GM12878 (cell line): Measurements from ENCODE around the gene RALGPS2. TPM values are rescaled to one million over a fixed set of nuclear protein-coding genes. Genes with fewer than 3 reads are reported as not detected.

ENCODE experiments used
- ATAC-seq: fragments of 200-7000 bp; cut with Tn5 transposase; 3 replicates; pipeline ENCODE4 v1.9.1; 2020; ENCODE audit warnings: mild to moderate bottlenecking, moderate library complexity
- BruUV-seq: library from RNA; stranded (reverse); fragments of 400-500 nt; replicated peaks from 2 replicates; lab custom pipeline; 2021; lab: Mats Ljungman, UMichigan
- CTCF ChIA-PET: fragments of 300-600 bp; sonication (Branson Sonifier 250); formaldehyde crosslinking; extraction: SDS; loops from one replicate; lab custom pipeline; 2021; ENCODE audit warnings: inconsistent platforms; lab: Yijun Ruan, JAX
- POLR2A ChIA-PET: fragments of 350-600 bp; formaldehyde crosslinking; extraction: SDS; loops from one replicate; lab custom pipeline; 2021; ENCODE audit warnings: inconsistent platforms; lab: Charles Lee
- RAD21 ChIA-PET: fragments of 300-600 bp; sonication (Branson Sonifier 250); formaldehyde crosslinking; loops from one replicate; lab custom pipeline; 2023; ENCODE audit warnings: antibody characterized with exemption; ENCODE audit not compliant: unreplicated experiment; lab: Charles Lee
- SMC1A ChIA-PET: fragments of 300-600 bp; sonication (Branson Sonifier 250); formaldehyde crosslinking; loops from one replicate; lab custom pipeline; 2023; ENCODE audit not compliant: unreplicated experiment, uncharacterized antibody; lab: Charles Lee
- DNase-seq: peaks from one replicate; pipeline ENCODE4 v3.0.0-alpha.2; 2011; ENCODE audit warnings: low read depth, low spot score
- FAIRE-seq: peaks from 3 replicates; lab custom pipeline; 2011; peaks lifted over from hg19 to GRCh38; lab: Jason Lieb, UNC
- H2AFZ ChIP-seq: 2 replicates; pipeline ENCODE4 v1.6.0; 2011; ENCODE audit warnings: low read depth, low read length, control low read depth; ENCODE audit not compliant: control insufficient read depth
- H3K27ac ChIP-seq: 2 replicates; pipeline ENCODE4 v1.5.1; 2011; ENCODE audit warnings: control low read depth; ENCODE audit not compliant: control insufficient read depth, insufficient read depth
- H3K27me3 ChIP-seq, 2 experiments: replicated peaks in 1 of 2; 2 replicates each; pipeline versions ENCODE4 v1.6.0 to v1.6.1; 2011; ENCODE audit warnings: low read length in 1 of 2; ENCODE audit not compliant: control insufficient read depth in 2 of 2, insufficient read depth in 2 of 2
- H3K36me3 ChIP-seq, 2 experiments: 2 replicates each; pipeline ENCODE4 v1.5.1; 2011; ENCODE audit warnings: low read length in 1 of 2; ENCODE audit not compliant: control insufficient read depth in 2 of 2, insufficient read depth in 2 of 2
- H3K4me1 ChIP-seq: 2 replicates; pipeline ENCODE4 v1.6.1; 2011; ENCODE audit warnings: mild to moderate bottlenecking, low read length, moderate library complexity, mixed read lengths; ENCODE audit not compliant: control insufficient read depth, insufficient read depth
- H3K4me2 ChIP-seq: 2 replicates; pipeline ENCODE4 v1.6.0; 2011; ENCODE audit warnings: control low read depth; ENCODE audit not compliant: control insufficient read depth, insufficient read depth
- H3K4me3 ChIP-seq: fragments of 200-600 bp; sonication (generic); 2 replicates; pipeline ENCODE4 v1.5.1; 2016
- H3K79me2 ChIP-seq: 2 replicates; pipeline ENCODE4 v1.6.0; 2011; ENCODE audit warnings: low read length; ENCODE audit not compliant: control insufficient read depth, insufficient read depth
- H3K9ac ChIP-seq: 2 replicates; pipeline ENCODE4 v1.8.0; 2011; ENCODE audit warnings: low read length, control low read depth, mixed read lengths; ENCODE audit not compliant: control insufficient read depth, insufficient read depth
- H3K9me3 ChIP-seq: replicated peaks from 3 replicates; pipeline ENCODE4 v1.5.1; 2011; ENCODE audit warnings: mild to moderate bottlenecking, low read length; ENCODE audit not compliant: control insufficient read depth, insufficient read depth
- H4K20me1 ChIP-seq: 2 replicates; pipeline ENCODE4 v1.6.0; 2011; ENCODE audit not compliant: control insufficient read depth, insufficient read depth
- KLF5 ChIP-seq: fragments of 450-650 bp; IDR thresholded peaks from 2 replicates; pipeline ENCODE4 v1.6.1; 2014; ENCODE audit warnings: mild to moderate bottlenecking; ENCODE audit not compliant: partially characterized antibody
- LARP7 ChIP-seq: fragments of 450-650 bp; IDR thresholded peaks from 2 replicates; pipeline ENCODE4 v1.6.1; 2017; ENCODE audit warnings: mild to moderate bottlenecking
- PML ChIP-seq: IDR thresholded peaks from 2 replicates; pipeline ENCODE4 v1.6.1; 2012; ENCODE audit warnings: low read length, inconsistent platforms
- RCOR1 ChIP-seq: conservative IDR thresholded peaks from 2 replicates; pipeline ENCODE4 v1.6.1; 2012; ENCODE audit warnings: low read depth, low read length, improper control_type of control experiment
- STAT1 ChIP-seq: fragments of 450-650 bp; conservative IDR thresholded peaks from 2 replicates; pipeline ENCODE4 v1.6.1; 2014; ENCODE audit warnings: antibody characterized with exemption, mild to moderate bottlenecking
- WRNIP1 ChIP-seq: IDR thresholded peaks from 2 replicates; pipeline ENCODE4 v1.6.1; 2011; ENCODE audit warnings: low read depth, low read length, improper control_type of control experiment, borderline replicate concordance
- ZBTB11 ChIP-seq: fragments of 450-650 bp; formaldehyde crosslinking; IDR thresholded peaks from 2 replicates; pipeline ENCODE4 v1.5.0; 2022; ENCODE audit warnings: mild to moderate bottlenecking, missing genetic modification characterization
- ZSCAN29 ChIP-seq: fragments of 450-650 bp; IDR thresholded peaks from 2 replicates; pipeline ENCODE4 v1.6.1; 2017; ENCODE audit warnings: mild to moderate bottlenecking, moderate library complexity
- WGBS: methylation state at CpG from one replicate; pipeline ENCODE4 v1.1.6; 2016; ENCODE audit warnings: low lambda C conversion rate; ENCODE audit not compliant: insufficient replicate concordance, insufficient coverage; ENCODE audit errors: missing lambda C conversion rate; 5-methylcytosine and 5-hydroxymethylcytosine counted together
- in situ Hi-C: fragments of 300-500 bp; cut with MboI; formaldehyde crosslinking; loops from 9 replicates; pipeline ENCODE4 v1.14.3; 2018; ENCODE audit warnings: mixed read lengths
- intact Hi-C: fragments of 100-400 bp; cut with micrococcal nuclease; formaldehyde crosslinking; loops from one replicate; pipeline ENCODE4 v1.14.2; 2022; ENCODE audit not compliant: unreplicated experiment
- polyA plus RNA-seq, 11 experiments: library from polyadenylated mRNA; depleted of rRNA in 4 of 11; unstranded in 6 of 11; stranded (reverse) in 5 of 11; fragments of >200 nt; fragmentation: Nextera tagmentation in 4 of 11; fragmentation: Illumina TruSeq in 1 of 11; extraction: Ambion mirVana in 4 of 11; extraction: Trizol in 1 of 11; gene quantifications; 1 replicate in 1 of 11; 2 replicates in 10 of 11; pipeline versions ENCODE4 v1.2.1 to v1.2.3, GENCODE V29; 2011 to 2016; ENCODE audit warnings: inconsistent platforms in 2 of 11, missing spikeins in 2 of 11, low read depth in 1 of 11
- total RNA-seq, 4 experiments: library from RNA; depleted of rRNA in 3 of 4; stranded (reverse); fragments of >200 nt in 3 of 4; fragmentation: Illumina TruSeq in 1 of 4; extraction: Trizol in 1 of 4; gene quantifications; 2 replicates each; pipeline versions ENCODE4 v1.2.1 to v1.2.3, GENCODE V29; 2013 to 2021
- TF ChIP-seq, protein P1 (sequence below): fragments of 450-650 bp; IDR thresholded peaks from 2 replicates; pipeline ENCODE4 v1.6.1; 2016; ENCODE audit warnings: mild to moderate bottlenecking
- TF ChIP-seq, protein P2 (sequence below): fragments of 450-650 bp; IDR thresholded peaks from 2 replicates; pipeline ENCODE4 v1.6.1; 2016; ENCODE audit warnings: mild to moderate bottlenecking
- TF ChIP-seq, protein P3 (sequence below): IDR thresholded peaks from 2 replicates; pipeline ENCODE4 v1.6.1; 2012; ENCODE audit warnings: mild to moderate bottlenecking, low read depth, low read length
- TF ChIP-seq, protein P4 (sequence below): IDR thresholded peaks from 2 replicates; pipeline ENCODE4 v1.6.1; 2011; ENCODE audit warnings: mild to moderate bottlenecking, low read depth, low read length, moderate library complexity; ENCODE audit not compliant: insufficient replicate concordance

Gene RALGPS2
- total and polyA plus RNA-seq, 10 of the 15 experiments (the other 5 are each of a cell fraction or from before 2014, with no cell fraction given), result 0.08 to 3.7 (median 0.50) TPM

DNA sequence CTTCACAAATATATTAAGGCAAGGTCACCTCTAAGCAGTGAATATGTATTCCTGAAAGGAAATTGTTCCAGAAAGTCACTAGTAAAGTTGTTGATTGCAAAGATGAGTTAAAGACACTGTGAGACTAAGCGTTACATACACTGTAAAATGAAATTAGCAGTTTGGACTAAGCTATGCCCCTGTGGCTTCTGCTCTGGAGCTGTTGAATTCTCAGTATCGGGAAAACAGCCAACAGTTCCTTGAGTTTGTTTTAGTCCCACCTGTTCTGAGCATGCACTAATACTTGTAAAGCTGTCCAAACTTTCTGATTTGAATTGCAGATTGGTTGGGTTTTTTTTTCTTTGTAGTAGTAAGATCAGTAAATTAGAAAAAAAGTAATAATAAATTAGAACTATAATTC is 124.9 kb downstream of the RALGPS2 start (continued):
- TF ChIP-seq ZSCAN29, result no peak

DNA sequence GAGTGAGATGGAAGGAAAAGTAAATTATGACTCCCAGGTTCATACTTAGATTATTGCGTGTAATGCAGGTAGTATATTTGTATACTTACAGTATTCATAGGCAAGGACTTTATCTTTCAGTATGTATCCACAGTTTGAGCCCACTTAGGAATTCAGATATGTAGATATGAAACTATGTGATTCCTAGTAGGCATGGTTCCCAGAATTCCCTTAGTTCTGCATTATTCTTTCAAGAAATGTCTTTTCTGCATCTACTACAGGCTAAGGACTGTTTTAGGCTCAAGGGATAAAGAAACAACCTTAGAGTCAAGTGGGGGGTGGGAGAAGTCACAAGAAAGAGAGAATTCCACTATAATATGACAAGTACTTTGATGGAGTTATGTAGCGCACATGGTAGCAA is 132.1 kb downstream of the RALGPS2 start:
- ATAC-seq (no peak), DNase-seq (no peak), FAIRE-seq (no peak)
- H4K20me1 ChIP-seq, result no peaks in the 10 kb centered on the region
- H3K4me1 ChIP-seq, result no peaks in the 10 kb centered on the region
- intact Hi-C loops, result no loop called here
- in situ Hi-C loops, result no loop called here
- H3K4me2 ChIP-seq, result no peak overlapping the region
- no peak overlapping the region for H3K27ac ChIP-seq
- no peaks in the 10 kb centered on the region for H3K36me3 ChIP-seq
- WGBS, result 96% methylated on average over 2 of the region's 2 CpGs
- ChIA-PET SMC1A (no interaction called here), POLR2A (no interaction called here), RAD21 (no interaction called here), CTCF (interaction anchor here (1.0 to 1.4 kb wide), 5 partner anchors 10 to 513 kb away, joined by 3 to 6 read pairs (median 4); no protein-coding TSS in a partner anchor)
- H3K4me3 ChIP-seq, result no peak overlapping the region
- no TSS peak for BruUV-seq
- H3K27me3 ChIP-seq, result no peaks in the 10 kb centered on the region
- H3K9me3 ChIP-seq, result no peaks in the 10 kb centered on the region
- H3K79me2 ChIP-seq, result no peaks in the 10 kb centered on the region
- no peak overlapping the region for H3K9ac ChIP-seq
- no peak overlapping the region for H2AFZ ChIP-seq
- TF ChIP-seq, protein P1, sequence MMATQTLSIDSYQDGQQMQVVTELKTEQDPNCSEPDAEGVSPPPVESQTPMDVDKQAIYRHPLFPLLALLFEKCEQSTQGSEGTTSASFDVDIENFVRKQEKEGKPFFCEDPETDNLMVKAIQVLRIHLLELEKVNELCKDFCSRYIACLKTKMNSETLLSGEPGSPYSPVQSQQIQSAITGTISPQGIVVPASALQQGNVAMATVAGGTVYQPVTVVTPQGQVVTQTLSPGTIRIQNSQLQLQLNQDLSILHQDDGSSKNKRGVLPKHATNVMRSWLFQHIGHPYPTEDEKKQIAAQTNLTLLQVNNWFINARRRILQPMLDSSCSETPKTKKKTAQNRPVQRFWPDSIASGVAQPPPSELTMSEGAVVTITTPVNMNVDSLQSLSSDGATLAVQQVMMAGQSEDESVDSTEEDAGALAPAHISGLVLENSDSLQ, result no peak
- TF ChIP-seq PML (no peak), STAT1 (no peak), LARP7 (no peak), ZBTB11 (CRISPR knock-in tag) (no peak), WRNIP1 (no peak), KLF5 (no peak), RCOR1 (no peak)
- TF ChIP-seq, protein P2, sequence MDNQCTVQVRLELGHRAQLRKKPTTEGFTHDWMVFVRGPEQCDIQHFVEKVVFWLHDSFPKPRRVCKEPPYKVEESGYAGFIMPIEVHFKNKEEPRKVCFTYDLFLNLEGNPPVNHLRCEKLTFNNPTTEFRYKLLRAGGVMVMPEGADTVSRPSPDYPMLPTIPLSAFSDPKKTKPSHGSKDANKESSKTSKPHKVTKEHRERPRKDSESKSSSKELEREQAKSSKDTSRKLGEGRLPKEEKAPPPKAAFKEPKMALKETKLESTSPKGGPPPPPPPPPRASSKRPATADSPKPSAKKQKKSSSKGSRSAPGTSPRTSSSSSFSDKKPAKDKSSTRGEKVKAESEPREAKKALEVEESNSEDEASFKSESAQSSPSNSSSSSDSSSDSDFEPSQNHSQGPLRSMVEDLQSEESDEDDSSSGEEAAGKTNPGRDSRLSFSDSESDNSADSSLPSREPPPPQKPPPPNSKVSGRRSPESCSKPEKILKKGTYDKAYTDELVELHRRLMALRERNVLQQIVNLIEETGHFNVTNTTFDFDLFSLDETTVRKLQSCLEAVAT, result no peak
- TF ChIP-seq, protein P3, sequence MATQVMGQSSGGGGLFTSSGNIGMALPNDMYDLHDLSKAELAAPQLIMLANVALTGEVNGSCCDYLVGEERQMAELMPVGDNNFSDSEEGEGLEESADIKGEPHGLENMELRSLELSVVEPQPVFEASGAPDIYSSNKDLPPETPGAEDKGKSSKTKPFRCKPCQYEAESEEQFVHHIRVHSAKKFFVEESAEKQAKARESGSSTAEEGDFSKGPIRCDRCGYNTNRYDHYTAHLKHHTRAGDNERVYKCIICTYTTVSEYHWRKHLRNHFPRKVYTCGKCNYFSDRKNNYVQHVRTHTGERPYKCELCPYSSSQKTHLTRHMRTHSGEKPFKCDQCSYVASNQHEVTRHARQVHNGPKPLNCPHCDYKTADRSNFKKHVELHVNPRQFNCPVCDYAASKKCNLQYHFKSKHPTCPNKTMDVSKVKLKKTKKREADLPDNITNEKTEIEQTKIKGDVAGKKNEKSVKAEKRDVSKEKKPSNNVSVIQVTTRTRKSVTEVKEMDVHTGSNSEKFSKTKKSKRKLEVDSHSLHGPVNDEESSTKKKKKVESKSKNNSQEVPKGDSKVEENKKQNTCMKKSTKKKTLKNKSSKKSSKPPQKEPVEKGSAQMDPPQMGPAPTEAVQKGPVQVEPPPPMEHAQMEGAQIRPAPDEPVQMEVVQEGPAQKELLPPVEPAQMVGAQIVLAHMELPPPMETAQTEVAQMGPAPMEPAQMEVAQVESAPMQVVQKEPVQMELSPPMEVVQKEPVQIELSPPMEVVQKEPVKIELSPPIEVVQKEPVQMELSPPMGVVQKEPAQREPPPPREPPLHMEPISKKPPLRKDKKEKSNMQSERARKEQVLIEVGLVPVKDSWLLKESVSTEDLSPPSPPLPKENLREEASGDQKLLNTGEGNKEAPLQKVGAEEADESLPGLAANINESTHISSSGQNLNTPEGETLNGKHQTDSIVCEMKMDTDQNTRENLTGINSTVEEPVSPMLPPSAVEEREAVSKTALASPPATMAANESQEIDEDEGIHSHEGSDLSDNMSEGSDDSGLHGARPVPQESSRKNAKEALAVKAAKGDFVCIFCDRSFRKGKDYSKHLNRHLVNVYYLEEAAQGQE, result no peak
- TF ChIP-seq, protein P4, sequence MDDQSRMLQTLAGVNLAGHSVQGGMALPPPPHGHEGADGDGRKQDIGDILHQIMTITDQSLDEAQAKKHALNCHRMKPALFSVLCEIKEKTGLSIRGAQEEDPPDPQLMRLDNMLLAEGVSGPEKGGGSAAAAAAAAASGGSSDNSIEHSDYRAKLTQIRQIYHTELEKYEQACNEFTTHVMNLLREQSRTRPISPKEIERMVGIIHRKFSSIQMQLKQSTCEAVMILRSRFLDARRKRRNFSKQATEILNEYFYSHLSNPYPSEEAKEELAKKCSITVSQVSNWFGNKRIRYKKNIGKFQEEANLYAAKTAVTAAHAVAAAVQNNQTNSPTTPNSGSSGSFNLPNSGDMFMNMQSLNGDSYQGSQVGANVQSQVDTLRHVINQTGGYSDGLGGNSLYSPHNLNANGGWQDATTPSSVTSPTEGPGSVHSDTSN, result no peak
